WTC11 (cell line): ENCODE data around the gene AKAP8. TPM values are rescaled to one million over a fixed set of nuclear protein-coding genes. Genes with fewer than 3 reads are reported as not detected.

Experiments used
- ATAC-seq: fragments of 200-7000 bp; cut with Tn5 transposase; 2 replicates; pipeline ENCODE4 v1.10.0; 2021; ENCODE audit warnings: mild to moderate bottlenecking, moderate library complexity
- CTCF ChIA-PET: fragments of 300-600 bp; sonication (Branson Sonifier 250); formaldehyde crosslinking; loops from one replicate; lab custom pipeline; 2021; ENCODE audit warnings: antibody characterized with exemption; lab: Charles Lee
- POLR2A ChIA-PET: fragments of 350-600 bp; sonication (Branson Sonifier 250); formaldehyde crosslinking; loops from one replicate; lab custom pipeline; 2021; ENCODE audit warnings: antibody characterized with exemption; lab: Charles Lee
- DNase-seq: peaks from one replicate; pipeline ENCODE4 v3.0.0; 2021; ENCODE audit warnings: low spot score
- H3K27ac Mint-ChIP-seq: 2 replicates; pipeline ENCODE4 v1.8.0; 2021; ENCODE audit warnings: mixed read lengths
- H3K27me3 Mint-ChIP-seq: 2 replicates; pipeline ENCODE4 v1.8.0; 2021; ENCODE audit warnings: low read depth, mild to moderate bottlenecking, moderate library complexity, mixed read lengths
- H3K36me3 Mint-ChIP-seq: 2 replicates; pipeline ENCODE4 v1.8.0; 2021; ENCODE audit warnings: mixed read lengths
- H3K4me1 Mint-ChIP-seq: 2 replicates; pipeline ENCODE4 v1.8.0; 2022; ENCODE audit warnings: mixed read lengths
- H3K4me3 Mint-ChIP-seq: 2 replicates; pipeline ENCODE4 v1.8.0; 2021; ENCODE audit warnings: mild to moderate bottlenecking, moderate library complexity, mixed read lengths
- H3K9me3 Mint-ChIP-seq: 2 replicates; pipeline ENCODE4 v1.8.0; 2021; ENCODE audit warnings: mixed read lengths
- CDX4 ChIP-seq: fragments of 250-450 bp; sonication (Bioruptor Pico); IDR thresholded peaks from 2 replicates; pipeline ENCODE4 v1.9.0; 2021; ENCODE audit warnings: moderate library complexity, mild to moderate bottlenecking, inconsistent platforms, borderline replicate concordance
- ETV6 ChIP-seq: sonication (generic); formaldehyde crosslinking; IDR thresholded peaks from 2 replicates; pipeline ENCODE4 v1.8.1; 2022; ENCODE audit warnings: mild to moderate bottlenecking, missing genetic modification reagents
- FOXK1 ChIP-seq: sonication (generic); formaldehyde crosslinking; IDR thresholded peaks from 2 replicates; pipeline ENCODE4 v1.8.0; 2022; ENCODE audit warnings: mild to moderate bottlenecking, moderate library complexity, missing genetic modification reagents
- GABPB1 ChIP-seq: sonication (generic); formaldehyde crosslinking; IDR thresholded peaks from 2 replicates; pipeline ENCODE4 v1.8.1; 2023; ENCODE audit warnings: mild to moderate bottlenecking, missing genetic modification reagents
- HMGA2 ChIP-seq: fragments of 250-450 bp; sonication (Bioruptor Pico); IDR thresholded peaks from 2 replicates; pipeline ENCODE4 v1.4.0; 2021; ENCODE audit warnings: mild to moderate bottlenecking, moderate library complexity
- IRF1 ChIP-seq: sonication (generic); formaldehyde crosslinking; IDR thresholded peaks from 2 replicates; pipeline ENCODE4 v1.8.0; 2023; ENCODE audit warnings: missing genetic modification reagents
- JAZF1 ChIP-seq: fragments of 250-450 bp; sonication (Bioruptor Pico); IDR thresholded peaks from 2 replicates; pipeline ENCODE4 v1.9.0; 2021; ENCODE audit warnings: moderate library complexity, mild to moderate bottlenecking, inconsistent platforms
- MYBL2 ChIP-seq: sonication (generic); formaldehyde crosslinking; IDR thresholded peaks from 2 replicates; pipeline ENCODE4 v1.8.1; 2023; ENCODE audit warnings: mild to moderate bottlenecking, moderate library complexity, missing genetic modification reagents
- NFE2L1 ChIP-seq: sonication (generic); formaldehyde crosslinking; IDR thresholded peaks from 2 replicates; pipeline ENCODE4 v1.8.1; 2023; ENCODE audit warnings: missing genetic modification reagents
- NR2C2 ChIP-seq: sonication (generic); formaldehyde crosslinking; IDR thresholded peaks from 2 replicates; pipeline ENCODE4 v1.8.0; 2022; ENCODE audit warnings: mild to moderate bottlenecking, missing genetic modification reagents
- NR3C1 ChIP-seq: sonication (generic); formaldehyde crosslinking; conservative IDR thresholded peaks from 2 replicates; pipeline ENCODE4 v1.8.1; 2023; ENCODE audit warnings: low read depth, mild to moderate bottlenecking, missing genetic modification reagents
- SP1 ChIP-seq: sonication (generic); formaldehyde crosslinking; conservative IDR thresholded peaks from 2 replicates; pipeline ENCODE4 v1.8.1; 2022; ENCODE audit warnings: missing genetic modification reagents
- TP53 ChIP-seq: sonication (generic); formaldehyde crosslinking; IDR thresholded peaks from 2 replicates; pipeline ENCODE4 v1.8.1; 2023; ENCODE audit warnings: mild to moderate bottlenecking, missing genetic modification reagents
- USF1 ChIP-seq: sonication (generic); formaldehyde crosslinking; IDR thresholded peaks from 2 replicates; pipeline ENCODE4 v1.8.0; 2022; ENCODE audit warnings: mild to moderate bottlenecking, missing genetic modification reagents
- ZBTB21 ChIP-seq: sonication (generic); formaldehyde crosslinking; IDR thresholded peaks from 2 replicates; pipeline ENCODE4 v1.8.1; 2023; ENCODE audit warnings: mild to moderate bottlenecking, missing genetic modification reagents, borderline replicate concordance
- ZBTB43 ChIP-seq: sonication (generic); formaldehyde crosslinking; IDR thresholded peaks from 2 replicates; pipeline ENCODE4 v1.8.1; 2023; ENCODE audit warnings: mild to moderate bottlenecking, missing genetic modification reagents
- ZMAT4 ChIP-seq: fragments of 250-450 bp; sonication (Bioruptor Pico); IDR thresholded peaks from 2 replicates; pipeline ENCODE4 v1.9.0; 2021; ENCODE audit warnings: mild to moderate bottlenecking
- ZNF138 ChIP-seq: sonication (generic); formaldehyde crosslinking; conservative IDR thresholded peaks from 2 replicates; pipeline ENCODE4 v1.8.1; 2022; ENCODE audit warnings: mild to moderate bottlenecking, moderate library complexity, missing genetic modification reagents
- ZNF219 ChIP-seq: sonication (generic); formaldehyde crosslinking; IDR thresholded peaks from 2 replicates; pipeline ENCODE4 v1.8.0; 2023; ENCODE audit warnings: missing genetic modification reagents, mild to moderate bottlenecking, borderline replicate concordance
- ZNF232 ChIP-seq: sonication (generic); formaldehyde crosslinking; IDR thresholded peaks from 2 replicates; pipeline ENCODE4 v1.8.0; 2022; ENCODE audit warnings: mild to moderate bottlenecking, missing genetic modification reagents
- ZNF263 ChIP-seq: sonication (generic); formaldehyde crosslinking; IDR thresholded peaks from 2 replicates; pipeline ENCODE4 v1.8.1; 2022; ENCODE audit warnings: low read depth, mild to moderate bottlenecking, moderate library complexity, missing genetic modification reagents
- ZNF281 ChIP-seq: sonication (generic); formaldehyde crosslinking; IDR thresholded peaks from 2 replicates; pipeline ENCODE4 v1.8.0; 2023; ENCODE audit warnings: mild to moderate bottlenecking, missing genetic modification reagents
- ZNF317 ChIP-seq: sonication (generic); formaldehyde crosslinking; IDR thresholded peaks from 2 replicates; pipeline ENCODE4 v1.8.1; 2023; ENCODE audit warnings: low read depth, mild to moderate bottlenecking, moderate library complexity, missing genetic modification reagents, borderline replicate concordance
- ZNF425 ChIP-seq: fragments of 250-450 bp; sonication (Bioruptor Pico); conservative IDR thresholded peaks from 2 replicates; pipeline ENCODE4 v1.9.0; 2021; ENCODE audit warnings: mild to moderate bottlenecking
- total RNA-seq: library from RNA; stranded (reverse); gene quantifications from 3 replicates; pipeline ENCODE4 v1.2.3, GENCODE V29; 2021

Gene AKAP8
- total RNA-seq, 1 experiment from 2014 or later: 65.9 TPM

GRCh38 chr19:15331419-15332310 lies 47.9 kb downstream of the AKAP8 start (continued):
- no peak for TF ChIP-seq ZBTB43 (CRISPR knock-in tag)
- no peak for TF ChIP-seq NR3C1 (CRISPR knock-in tag)
- no peak for TF ChIP-seq ETV6 (CRISPR knock-in tag)
- no peak for TF ChIP-seq NR2C2 (CRISPR knock-in tag)
- no peak for TF ChIP-seq USF1 (CRISPR knock-in tag)
- no peak for TF ChIP-seq TP53 (CRISPR knock-in tag)
- TF ChIP-seq IRF1 (CRISPR knock-in tag): no peak
- TF ChIP-seq ZNF317 (CRISPR knock-in tag): no peak
- no peak for TF ChIP-seq ZBTB21 (CRISPR knock-in tag)
- no peak for TF ChIP-seq ZNF425 (CRISPR knock-in tag)
- TF ChIP-seq ZNF219 (CRISPR knock-in tag): no peak
- no peak for TF ChIP-seq ZNF138 (CRISPR knock-in tag)
- TF ChIP-seq GABPB1 (CRISPR knock-in tag): no peak
- 0 out of 2 replicates have a peak, but pooled peaks have one; percentile 9 for TF ChIP-seq MYBL2 (CRISPR knock-in tag)
- TF ChIP-seq SP1 (CRISPR knock-in tag): no peak
- no peak for TF ChIP-seq ZNF281 (CRISPR knock-in tag)
- TF ChIP-seq FOXK1: 0 out of 2 replicates have a peak, but pooled peaks have one; percentile 22

GRCh38 chr19:15330801-15331418 lies 48.7 kb downstream of the AKAP8 start:
- DNase-seq (no peak), ATAC-seq (0 out of 2 replicates have a peak, but pooled peaks have one; percentile 7)
- no peaks in the 10 kb centered on the region for H3K9me3 Mint-ChIP-seq
- H3K4me1 Mint-ChIP-seq: peaks cover 41% of the 10 kb centered on the region
- peak overlapping the region; percentile 91 for H3K4me3 Mint-ChIP-seq
- no peaks in the 10 kb centered on the region for H3K27me3 Mint-ChIP-seq
- H3K36me3 Mint-ChIP-seq: no peaks in the 10 kb centered on the region
- peak overlapping the region; percentile 94 for H3K27ac Mint-ChIP-seq
- no peak for TF ChIP-seq HMGA2 (CRISPR knock-in tag)
- no peak for TF ChIP-seq GABPB1 (CRISPR knock-in tag)
- TF ChIP-seq CDX4 (CRISPR knock-in tag): no peak
- TF ChIP-seq NFE2L1 (CRISPR knock-in tag): peak; percentile 62
- TF ChIP-seq ZNF232 (CRISPR knock-in tag): no peak
- no peak for TF ChIP-seq ZMAT4 (CRISPR knock-in tag)
- TF ChIP-seq MYBL2 (CRISPR knock-in tag): 0 out of 2 replicates have a peak, but pooled peaks have one; percentile 24
- TF ChIP-seq ZNF263 (CRISPR knock-in tag): peak; percentile 77; the same call in 1 of the 2 replicates
- TF ChIP-seq JAZF1 (CRISPR knock-in tag): no peak
- ChIA-PET POLR2A (interaction anchor here (0.6 kb wide), 1 partner anchor 32 kb away, joined by 8 read pairs; no protein-coding TSS in a partner anchor), CTCF (no interaction called here)
